ENCODE results near the gene XPO6.

XPO6 gene

GRCh38 chr16:28089205-28089991 is 122.4 kb downstream of the XPO6 start:
- DNase-seq (ENCODE audit: extremely low read depth, low read depth) = no peak
- TF ChIP-seq CTCF (IDR thresholded peaks at IDR 0.05; ENCODE audit: low read depth, low read length) = no peak

GRCh38 chr16:28087675-28088300 is 124.0 kb downstream of the XPO6 start:
- no peak for TF ChIP-seq CTCF (IDR thresholded peaks at IDR 0.05; ENCODE audit: low read depth, low read length)

GRCh38 chr16:28087140-28087660 is 124.6 kb downstream of the XPO6 start:
- TF ChIP-seq CTCF (IDR thresholded peaks at IDR 0.05; ENCODE audit: low read depth, low read length) = no peak
- no peak for DNase-seq (ENCODE audit: extremely low read depth, low read depth)

More at GRCh38 chr16:28087675-28088300, 124.0 kb downstream of the XPO6 start:
- no peak for DNase-seq (ENCODE audit: extremely low read depth, low read depth)

- no peak for DNase-seq (ENCODE audit: extremely low read depth, low read depth)
- no peak for TF ChIP-seq CTCF (IDR thresholded peaks at IDR 0.05; ENCODE audit: low read depth, low read length)
These were observed 125.3 kb downstream of the XPO6 start for GRCh38 chr16:28086186-28087139.

GRCh38 chr16:28085389-28086171 is 126.2 kb downstream of the XPO6 start:
- no peak for TF ChIP-seq CTCF (IDR thresholded peaks at IDR 0.05; ENCODE audit: low read depth, low read length)
- no peak for DNase-seq (ENCODE audit: extremely low read depth, low read depth)

- no peak for DNase-seq (ENCODE audit: extremely low read depth, low read depth)
- TF ChIP-seq CTCF (IDR thresholded peaks at IDR 0.05; ENCODE audit: low read depth, low read length) = no peak
These were observed 127.6 kb downstream of the XPO6 start for GRCh38 chr16:28084209-28084608.
